Astrocyte (in vitro differentiated cells and primary cell): ENCODE data around the gene TSSK6.

Source experiments
- EZH2 ChIP-seq: IDR thresholded peaks from 2 replicates; pipeline ENCODE4 v1.6.1; 2012; ENCODE audit warnings: mild to moderate bottlenecking, low read length, inconsistent platforms; ENCODE audit not compliant: insufficient read depth
- TF ChIP-seq, protein P1 (sequence below): IDR thresholded peaks from 2 replicates; pipeline ENCODE4 v1.5.1; 2011; ENCODE audit warnings: low read depth, mild to moderate bottlenecking, inconsistent platforms, low read length, moderate library complexity; ENCODE audit not compliant: insufficient read depth

DNA sequence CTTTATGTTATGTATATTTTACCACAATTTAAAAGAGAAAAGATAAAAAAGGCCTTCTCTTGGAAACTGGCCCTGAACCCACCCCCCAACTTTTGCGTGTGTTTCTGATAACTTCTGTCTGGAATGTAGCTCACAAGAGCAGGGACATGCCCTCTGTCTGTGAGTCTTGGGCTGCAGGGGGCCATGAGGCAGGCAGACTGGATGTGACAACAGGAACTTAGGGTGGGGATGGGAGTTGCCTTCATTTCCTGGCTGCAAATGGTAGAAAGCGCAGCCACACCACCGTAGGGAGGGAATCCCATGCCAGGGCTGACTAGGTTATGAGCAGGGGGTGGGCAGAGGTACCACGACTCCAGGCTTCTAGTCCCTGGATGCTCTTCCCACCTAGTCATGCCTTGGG is 44.6 kb upstream of the TSSK6 start:
- TF ChIP-seq, protein P1, sequence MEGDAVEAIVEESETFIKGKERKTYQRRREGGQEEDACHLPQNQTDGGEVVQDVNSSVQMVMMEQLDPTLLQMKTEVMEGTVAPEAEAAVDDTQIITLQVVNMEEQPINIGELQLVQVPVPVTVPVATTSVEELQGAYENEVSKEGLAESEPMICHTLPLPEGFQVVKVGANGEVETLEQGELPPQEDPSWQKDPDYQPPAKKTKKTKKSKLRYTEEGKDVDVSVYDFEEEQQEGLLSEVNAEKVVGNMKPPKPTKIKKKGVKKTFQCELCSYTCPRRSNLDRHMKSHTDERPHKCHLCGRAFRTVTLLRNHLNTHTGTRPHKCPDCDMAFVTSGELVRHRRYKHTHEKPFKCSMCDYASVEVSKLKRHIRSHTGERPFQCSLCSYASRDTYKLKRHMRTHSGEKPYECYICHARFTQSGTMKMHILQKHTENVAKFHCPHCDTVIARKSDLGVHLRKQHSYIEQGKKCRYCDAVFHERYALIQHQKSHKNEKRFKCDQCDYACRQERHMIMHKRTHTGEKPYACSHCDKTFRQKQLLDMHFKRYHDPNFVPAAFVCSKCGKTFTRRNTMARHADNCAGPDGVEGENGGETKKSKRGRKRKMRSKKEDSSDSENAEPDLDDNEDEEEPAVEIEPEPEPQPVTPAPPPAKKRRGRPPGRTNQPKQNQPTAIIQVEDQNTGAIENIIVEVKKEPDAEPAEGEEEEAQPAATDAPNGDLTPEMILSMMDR: no peak
- no peak for TF ChIP-seq EZH2
